Cardiac fibroblast (primary cell): ENCODE data around the gene LRPAP1.

ENCODE experiments used
- DNase-seq, 2 donors: peaks; one replicate each; pipeline versions ENCODE4 v3.0.0 to v3.0.0-alpha.2; 2010; ENCODE audit warnings: low read depth in 2 of 2
- H3K4me3 ChIP-seq, 2 donors: replicated peaks in 1 of 2; 1 replicate in 1 of 2; 2 replicates in 1 of 2; pipeline ENCODE4 v1.5.1; 2011; ENCODE audit warnings: low read depth in 2 of 2, low read length in 2 of 2, mild to moderate bottlenecking in 2 of 2, moderate library complexity in 1 of 2
- TF ChIP-seq, protein P1 (sequence below): IDR thresholded peaks from one replicate; pipeline ENCODE4 v1.5.1; 2011; ENCODE audit warnings: low read depth, mild to moderate bottlenecking, low read length, inconsistent platforms

LRPAP1 gene

DNA sequence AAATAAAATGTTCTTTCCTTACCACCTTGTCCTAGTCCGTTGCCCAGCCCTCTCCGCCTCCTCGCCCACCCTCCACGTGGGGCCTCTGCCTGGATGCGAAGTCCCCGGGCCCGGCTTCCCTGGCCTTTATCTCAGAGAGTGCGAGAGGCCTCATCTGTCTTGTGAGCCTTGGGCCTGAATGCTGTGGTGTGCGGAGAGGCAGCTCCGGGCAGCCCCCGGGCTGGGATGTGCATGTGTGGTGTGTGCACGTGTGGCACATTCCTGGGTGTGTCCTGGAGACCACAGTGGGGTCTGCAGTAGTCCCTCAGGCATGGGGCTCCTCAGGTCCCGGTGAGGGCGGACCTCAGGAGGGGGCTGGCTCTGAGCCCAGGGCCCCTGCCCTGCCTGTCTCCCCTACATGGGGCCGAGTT lies 37.8 kb downstream of the LRPAP1 start:
- TF ChIP-seq, protein P1, sequence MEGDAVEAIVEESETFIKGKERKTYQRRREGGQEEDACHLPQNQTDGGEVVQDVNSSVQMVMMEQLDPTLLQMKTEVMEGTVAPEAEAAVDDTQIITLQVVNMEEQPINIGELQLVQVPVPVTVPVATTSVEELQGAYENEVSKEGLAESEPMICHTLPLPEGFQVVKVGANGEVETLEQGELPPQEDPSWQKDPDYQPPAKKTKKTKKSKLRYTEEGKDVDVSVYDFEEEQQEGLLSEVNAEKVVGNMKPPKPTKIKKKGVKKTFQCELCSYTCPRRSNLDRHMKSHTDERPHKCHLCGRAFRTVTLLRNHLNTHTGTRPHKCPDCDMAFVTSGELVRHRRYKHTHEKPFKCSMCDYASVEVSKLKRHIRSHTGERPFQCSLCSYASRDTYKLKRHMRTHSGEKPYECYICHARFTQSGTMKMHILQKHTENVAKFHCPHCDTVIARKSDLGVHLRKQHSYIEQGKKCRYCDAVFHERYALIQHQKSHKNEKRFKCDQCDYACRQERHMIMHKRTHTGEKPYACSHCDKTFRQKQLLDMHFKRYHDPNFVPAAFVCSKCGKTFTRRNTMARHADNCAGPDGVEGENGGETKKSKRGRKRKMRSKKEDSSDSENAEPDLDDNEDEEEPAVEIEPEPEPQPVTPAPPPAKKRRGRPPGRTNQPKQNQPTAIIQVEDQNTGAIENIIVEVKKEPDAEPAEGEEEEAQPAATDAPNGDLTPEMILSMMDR = no peak
- DNase-seq = peak in 1 of 2 donors; percentile 7
- H3K4me3 ChIP-seq = no peak overlapping the region

DNA sequence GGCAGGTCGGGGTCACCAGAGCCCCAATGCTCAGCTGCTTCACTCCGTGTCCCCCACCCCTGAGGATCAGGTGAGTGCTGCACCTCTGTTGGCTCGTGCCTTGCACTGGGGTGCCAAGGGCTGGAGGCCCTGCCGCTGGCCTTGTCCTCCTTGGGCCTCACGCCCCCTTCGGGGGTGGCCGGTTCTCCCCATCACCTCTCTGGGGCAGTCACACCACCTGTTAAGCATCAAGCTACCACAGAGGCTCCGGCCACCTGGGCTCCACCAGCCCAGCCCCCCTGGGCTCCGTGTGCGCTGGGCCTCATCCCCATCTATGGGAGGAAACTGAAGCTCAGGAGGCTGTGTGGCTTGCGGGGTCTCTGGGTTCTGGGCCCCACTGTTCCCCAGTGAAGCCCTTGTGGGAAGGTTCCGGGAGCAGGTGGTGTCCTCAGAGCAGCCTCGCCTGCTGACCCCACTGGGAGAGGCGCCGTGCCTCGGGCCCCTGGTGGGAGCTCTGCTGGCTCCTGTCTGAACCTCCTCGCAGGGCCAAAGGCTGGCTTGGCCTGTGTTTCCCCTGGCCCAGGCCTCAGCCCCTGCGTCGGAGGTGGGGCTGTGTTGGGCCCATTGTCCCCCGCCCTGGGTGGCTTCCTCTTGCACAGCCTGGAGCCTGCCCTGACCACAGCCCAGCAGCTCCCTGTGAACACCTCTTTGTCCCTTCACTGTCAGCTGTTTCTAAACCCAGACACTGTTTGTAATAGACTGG lies 38.3 kb downstream of the LRPAP1 start:
- no peak overlapping the region for H3K4me3 ChIP-seq
- DNase-seq = no peak
- TF ChIP-seq, protein P1 = no peak

DNA sequence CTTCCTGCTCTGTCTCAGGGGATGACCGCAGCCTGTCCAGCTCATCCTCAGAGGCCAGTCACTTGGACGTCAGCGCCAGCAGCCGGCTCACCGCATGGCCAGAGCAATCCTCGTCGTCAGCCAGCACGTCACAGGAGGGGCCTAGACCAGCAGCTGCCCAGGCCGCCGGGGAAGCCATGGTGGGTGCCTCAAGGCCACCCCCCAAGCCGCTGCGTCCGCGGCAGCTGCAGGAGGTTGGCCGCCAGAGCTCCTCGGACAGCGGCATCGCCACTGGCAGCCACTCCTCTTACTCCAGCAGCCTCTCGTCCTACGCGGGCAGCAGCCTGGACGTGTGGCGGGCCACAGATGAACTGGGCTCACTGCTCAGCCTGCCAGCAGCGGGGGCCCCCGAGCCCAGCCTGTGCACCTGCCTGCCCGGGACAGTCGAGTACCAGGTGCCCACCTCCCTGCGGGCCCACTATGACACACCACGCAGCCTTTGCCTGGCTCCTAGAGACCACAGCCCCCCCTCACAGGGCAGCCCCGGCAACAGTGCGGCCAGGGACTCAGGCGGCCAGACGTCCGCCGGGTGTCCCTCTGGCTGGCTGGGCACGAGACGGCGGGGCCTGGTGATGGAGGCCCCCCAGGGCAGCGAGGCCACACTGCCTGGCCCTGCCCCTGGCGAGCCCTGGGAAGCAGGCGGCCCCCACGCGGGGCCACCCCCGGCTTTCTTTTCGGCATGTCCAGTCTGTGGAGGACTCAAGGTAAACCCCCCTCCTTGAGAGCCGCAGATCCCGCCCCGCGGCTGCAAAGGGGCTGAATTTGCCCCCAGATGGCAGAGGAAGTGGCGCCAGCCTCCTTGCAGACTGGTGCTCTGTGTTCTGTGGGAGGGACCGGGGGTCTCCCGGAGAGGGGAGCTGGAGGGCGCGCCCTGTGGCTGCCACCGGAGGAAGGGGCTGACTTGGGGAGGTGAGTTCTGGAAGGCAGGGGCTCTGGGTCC lies 39.2 kb downstream of the LRPAP1 start:
- H3K4me3 ChIP-seq = no peak overlapping the region
- DNase-seq = peak; percentile 11 to 42
- TF ChIP-seq, protein P1 = no peak

DNA sequence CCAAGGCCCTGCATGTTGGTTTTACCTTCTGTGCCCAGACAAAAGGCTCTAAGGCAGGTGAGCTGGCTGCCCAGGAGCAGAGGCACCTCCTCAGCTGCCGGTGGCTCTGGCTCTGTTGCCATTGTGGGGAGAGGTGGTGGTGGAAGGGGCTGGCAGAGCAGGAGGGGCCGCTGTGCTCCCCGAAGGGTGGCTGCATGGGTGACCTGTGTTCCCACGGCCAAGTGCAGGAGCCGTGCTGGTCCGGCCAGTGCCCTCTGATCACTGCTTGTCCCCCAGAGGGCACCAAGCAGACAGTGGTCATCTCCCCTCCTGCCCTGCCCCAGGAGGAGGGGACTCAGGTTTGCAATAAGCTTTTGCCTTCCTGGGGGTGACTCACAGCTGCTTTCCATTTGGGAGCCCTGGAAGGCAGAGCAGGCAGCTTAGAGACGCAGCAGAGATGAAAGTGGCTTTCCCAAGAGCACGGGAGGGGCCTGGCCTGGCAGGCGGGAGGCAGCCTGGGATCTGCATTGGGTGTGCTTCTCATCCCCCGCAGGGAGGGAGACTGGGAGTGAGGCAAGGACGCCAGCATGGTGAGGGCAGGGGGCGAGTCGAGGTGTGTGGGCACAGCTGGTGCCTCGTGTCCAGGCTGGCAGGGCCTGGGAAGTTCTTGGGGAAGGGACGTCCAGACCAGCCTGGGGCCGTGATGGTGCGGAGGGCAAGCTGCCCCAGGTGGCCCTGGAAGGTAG lies 40.4 kb downstream of the LRPAP1 start:
- TF ChIP-seq, protein P1 = no peak
- H3K4me3 ChIP-seq = no peak overlapping the region
- DNase-seq = peak; percentile 25 to 37

DNA sequence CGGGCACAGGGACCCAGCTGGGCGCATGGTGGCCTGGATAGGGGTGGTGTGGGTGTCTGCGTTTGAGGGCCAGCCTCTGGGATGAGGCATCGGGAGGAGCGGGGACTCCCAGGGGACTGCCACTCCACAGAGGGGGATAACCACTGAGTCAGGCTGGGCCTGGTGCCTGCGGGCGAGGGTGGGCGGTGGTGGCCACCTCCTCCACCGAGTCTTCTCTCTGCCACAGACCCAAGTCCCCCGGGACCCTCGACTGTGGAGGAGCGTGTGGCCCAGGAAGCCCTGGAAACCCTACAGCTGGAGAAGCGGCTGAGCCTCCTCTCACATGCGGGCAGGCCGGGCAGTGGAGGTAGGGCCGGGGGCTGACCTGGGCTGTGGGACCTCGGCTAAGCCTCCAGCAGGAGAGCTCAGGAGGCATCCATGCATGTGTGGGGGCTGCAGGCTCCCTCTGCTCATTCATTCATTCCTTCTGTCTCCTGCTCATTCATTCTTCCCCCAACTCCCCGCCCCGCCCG lies 42.7 kb downstream of the LRPAP1 start:
- TF ChIP-seq, protein P1 = no peak
- H3K4me3 ChIP-seq = no peak overlapping the region
- DNase-seq = peak in 1 of 2 donors; percentile 13

DNA sequence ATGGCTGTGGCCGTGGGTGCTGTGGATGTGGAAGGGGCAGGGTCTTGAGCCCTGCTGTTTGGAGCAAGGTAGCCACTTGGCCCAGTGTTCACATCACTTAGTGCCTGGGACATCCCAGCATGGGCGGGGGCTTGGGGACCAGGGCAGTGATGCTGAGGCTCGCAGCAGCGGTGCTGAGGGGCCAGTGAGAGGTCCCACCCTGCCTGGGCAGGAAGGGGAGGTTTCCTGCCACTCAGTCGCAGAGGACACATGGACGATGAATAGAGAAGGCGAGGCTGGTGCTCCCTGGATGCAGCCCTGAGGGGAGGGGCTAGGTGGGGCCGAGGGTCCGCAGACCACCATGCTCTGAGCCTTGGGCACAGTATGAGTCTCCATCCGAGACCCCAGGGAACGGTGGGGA lies 43.4 kb downstream of the LRPAP1 start:
- no peak overlapping the region for H3K4me3 ChIP-seq
- no peak for DNase-seq
- TF ChIP-seq, protein P1 = no peak
